LoVo (cell line): Measurements from ENCODE around the gene THSD7B.

ENCODE experiments used
- DNase-seq: peaks from one replicate; pipeline ENCODE4 v3.0.0-alpha.2; 2016; ENCODE audit warnings: low spot score

THSD7B gene

GRCh38 chr2:136801661-136802060 lies 36.3 kb downstream of the THSD7B start:
- DNase-seq, result no peak

- no peak for DNase-seq
These were observed 44.7 kb downstream of the THSD7B start for GRCh38 chr2:136809998-136810397.

GRCh38 chr2:136818839-136819238 lies 53.5 kb downstream of the THSD7B start:
- no peak for DNase-seq

- DNase-seq, result no peak
These were observed 57.9 kb downstream of the THSD7B start for GRCh38 chr2:136823291-136823690.

GRCh38 chr2:136828162-136828561 lies 62.8 kb downstream of the THSD7B start:
- no peak for DNase-seq

GRCh38 chr2:136828774-136829173 lies 63.4 kb downstream of the THSD7B start:
- DNase-seq, result no peak

- no peak for DNase-seq
These were observed 79.2 kb downstream of the THSD7B start for GRCh38 chr2:136844546-136844945.

DNA sequence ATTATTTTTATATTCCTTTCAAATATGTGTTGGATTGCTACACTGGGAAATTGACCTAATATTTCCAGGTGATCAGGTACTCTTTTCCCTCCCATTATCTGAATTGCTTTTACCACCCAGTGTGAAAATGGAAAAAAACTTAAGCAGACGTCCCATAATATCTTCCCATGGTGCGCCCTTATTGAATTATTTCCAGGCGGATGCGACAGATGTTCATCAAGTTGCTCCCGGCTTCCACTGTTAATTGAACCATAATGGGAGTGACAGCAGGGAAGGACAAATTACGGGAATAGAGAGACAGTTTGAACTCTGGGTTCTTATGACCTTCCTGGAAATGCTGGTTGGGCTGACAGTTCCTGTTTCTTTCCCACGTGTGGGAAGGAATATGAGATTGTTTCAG lies 93.3 kb downstream of the THSD7B start:
- no peak for DNase-seq

GRCh38 chr2:136860443-136860958 lies 95.2 kb downstream of the THSD7B start:
- DNase-seq, result no peak

DNA sequence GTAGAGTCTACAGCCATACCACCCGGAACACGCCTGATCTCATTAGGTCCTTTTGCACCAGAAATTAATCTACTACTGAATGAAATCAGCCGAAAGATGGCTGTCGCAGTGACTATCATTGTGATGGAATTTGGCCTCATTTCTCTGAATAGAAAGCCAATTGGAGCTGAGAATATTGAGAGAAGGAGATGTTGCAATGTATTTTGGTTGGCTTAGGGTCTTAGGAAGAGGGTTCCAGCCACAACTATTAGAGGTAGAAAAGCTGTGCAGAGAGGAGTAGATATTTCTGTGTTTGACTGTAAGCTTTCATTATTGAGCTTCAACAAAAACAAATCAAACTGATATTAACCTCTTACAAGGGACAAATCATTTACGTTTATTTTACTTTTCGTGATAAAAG lies 98.1 kb downstream of the THSD7B start:
- no peak for DNase-seq

DNA sequence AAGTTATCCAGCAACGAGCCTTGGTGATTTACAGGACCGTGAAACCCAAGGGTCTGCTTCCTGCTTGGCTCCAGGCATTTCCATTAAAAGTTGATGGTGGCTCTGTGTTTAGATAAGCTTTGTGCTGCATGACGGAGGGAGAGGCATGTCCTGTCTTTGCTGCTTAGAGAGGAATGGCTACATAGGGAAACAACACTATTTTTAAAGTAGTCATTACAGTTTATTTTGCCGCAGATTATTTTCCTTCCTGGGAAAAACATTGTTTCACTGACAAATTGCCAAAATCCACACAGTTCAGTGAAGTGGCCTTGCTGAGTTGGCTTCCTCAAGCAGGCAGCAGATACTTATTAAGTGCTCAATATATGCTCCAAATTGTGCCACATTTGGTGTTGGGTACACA lies 98.5 kb downstream of the THSD7B start:
- no peak for DNase-seq

DNA sequence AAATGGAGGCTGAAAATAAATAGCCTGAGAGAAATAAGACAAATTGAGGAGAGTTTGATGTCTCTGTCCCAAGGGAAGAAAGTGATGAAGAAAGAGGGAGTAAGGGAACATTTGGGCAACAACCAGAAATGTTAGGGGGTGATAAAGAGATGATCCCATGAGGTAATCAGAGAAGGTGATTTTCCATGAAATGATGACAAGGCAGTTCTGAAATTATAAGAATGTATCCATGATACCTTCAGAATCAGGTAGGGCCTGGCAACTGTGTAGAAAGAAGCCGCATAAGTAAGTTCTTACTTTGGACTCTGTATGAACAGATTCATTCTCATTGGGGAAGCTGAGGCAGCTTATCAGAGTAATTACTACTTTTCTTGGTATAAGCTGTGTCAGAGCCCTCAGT lies 106.1 kb downstream of the THSD7B start:
- DNase-seq, result no peak

GRCh38 chr2:136874258-136874657 lies 108.9 kb downstream of the THSD7B start:
- DNase-seq, result no peak

- no peak for DNase-seq
These were observed 125.8 kb downstream of the THSD7B start for GRCh38 chr2:136891100-136891499.

GRCh38 chr2:136894007-136894634 lies 128.8 kb downstream of the THSD7B start:
- DNase-seq, result no peak

GRCh38 chr2:136901732-136902131 lies 136.4 kb downstream of the THSD7B start:
- no peak for DNase-seq

DNA sequence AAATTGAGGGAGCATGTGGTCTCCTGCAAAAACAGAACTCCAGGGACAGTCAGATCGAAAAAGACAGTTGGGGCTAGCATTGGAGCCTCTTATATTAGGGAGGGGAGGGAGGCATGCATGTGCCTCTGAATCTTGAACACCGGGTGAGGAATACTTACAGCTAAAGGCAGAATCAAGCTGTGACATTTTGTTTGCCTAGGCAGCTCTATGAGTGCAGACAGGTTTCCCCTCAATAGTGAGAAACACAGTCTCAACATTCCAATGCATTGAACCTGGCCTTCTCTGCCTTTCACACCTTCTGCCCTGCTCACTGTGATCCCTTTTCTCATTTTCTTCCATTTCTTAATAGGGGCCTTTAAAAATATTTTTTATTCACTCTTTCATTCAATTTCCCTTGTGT lies 140.4 kb downstream of the THSD7B start:
- no peak for DNase-seq

DNA sequence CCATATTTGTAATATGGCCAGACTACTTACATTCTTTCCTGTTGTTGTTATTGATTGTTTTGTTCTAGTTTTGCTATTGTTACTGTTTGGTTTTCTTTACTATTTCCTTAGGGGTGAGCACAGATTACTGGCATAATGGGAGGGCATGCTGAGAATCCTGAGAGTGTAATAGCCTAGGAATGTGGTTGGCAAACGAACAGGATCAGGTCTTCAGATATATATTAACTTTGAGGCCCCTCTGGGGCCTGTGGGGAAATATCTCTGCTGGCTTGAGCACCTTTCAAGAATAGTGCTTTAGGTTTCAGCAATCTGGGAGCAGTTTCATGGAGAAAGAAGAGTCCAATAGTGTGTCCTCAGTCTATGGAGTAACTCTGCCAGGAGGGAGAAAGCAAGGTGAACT lies 144.4 kb downstream of the THSD7B start:
- DNase-seq, result no peak

DNA sequence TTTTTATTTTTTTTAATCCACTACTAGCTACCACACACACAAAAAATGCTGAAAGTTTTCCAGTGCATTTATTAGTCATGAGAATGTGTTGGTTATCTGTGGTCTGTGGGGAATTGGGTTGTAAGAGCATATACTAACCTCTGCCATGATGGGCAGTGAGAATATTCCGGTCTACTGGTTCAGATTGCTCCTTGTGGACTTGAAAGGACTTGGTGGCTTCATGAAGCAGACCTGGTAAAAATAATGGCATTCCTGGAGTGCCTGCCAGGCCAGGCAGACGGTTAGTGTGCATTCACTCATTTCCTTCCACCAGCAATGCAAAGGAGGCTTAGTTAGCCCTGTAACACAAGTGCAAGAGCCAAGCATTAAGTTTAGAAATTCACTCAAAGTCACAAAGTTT lies 150.8 kb downstream of the THSD7B start:
- no peak for DNase-seq

- no peak for DNase-seq
These were observed 152.1 kb downstream of the THSD7B start for GRCh38 chr2:136917411-136917881.

DNA sequence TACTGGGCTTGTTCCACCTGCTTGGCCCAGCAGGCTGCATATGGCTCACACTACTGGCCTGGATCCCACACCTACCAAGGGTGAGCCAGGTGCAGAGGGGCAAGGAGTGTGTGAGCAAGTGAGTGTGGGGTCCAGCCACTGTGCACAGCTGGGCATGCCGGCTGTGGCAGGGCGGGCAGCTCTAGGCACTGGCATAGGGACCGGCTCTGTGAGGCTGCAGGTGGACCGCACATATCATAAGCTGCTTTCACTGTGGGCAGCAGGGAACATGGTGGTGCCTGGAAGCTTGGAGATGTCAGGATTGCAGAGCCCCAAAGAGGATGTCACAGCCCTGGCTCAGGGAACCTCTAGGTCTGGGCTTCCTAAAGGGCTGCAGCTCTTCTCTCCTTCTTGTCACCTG lies 154.3 kb downstream of the THSD7B start:
- no peak for DNase-seq

DNA sequence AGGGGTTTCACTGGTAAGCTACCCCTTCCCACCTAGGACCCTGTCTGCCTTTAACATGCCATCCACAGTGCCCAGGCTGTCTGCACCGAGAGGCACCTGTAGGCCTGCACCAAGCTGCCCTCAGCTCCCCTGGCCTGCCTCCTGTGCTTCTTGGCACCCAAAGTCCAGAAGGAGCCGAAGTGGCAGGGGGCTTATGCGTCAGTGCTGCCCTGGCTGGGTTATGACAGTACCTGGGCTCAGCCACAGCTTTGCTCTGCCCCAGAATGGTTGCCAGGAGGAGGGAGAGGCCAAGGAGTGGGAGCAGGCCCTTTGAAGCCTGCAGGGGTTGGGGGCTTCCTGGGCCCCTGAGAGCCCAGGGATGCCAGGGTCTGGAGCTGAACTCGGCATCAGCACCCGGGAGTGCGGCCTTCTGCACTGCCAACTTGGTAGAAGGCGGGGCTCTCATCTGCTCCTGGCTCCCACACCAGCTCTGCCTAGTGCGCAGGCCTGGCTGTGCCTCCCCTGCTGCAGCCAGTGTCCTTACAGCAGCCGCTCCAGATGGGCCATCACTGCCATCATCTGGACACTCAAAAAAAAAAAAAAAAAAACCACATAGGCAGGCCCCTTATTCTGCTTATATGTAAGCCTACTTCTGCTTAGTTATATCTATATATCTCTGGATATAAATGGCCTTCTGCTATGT lies 155.4 kb downstream of the THSD7B start:
- no peak for DNase-seq

GRCh38 chr2:136927156-136927555 lies 161.8 kb downstream of the THSD7B start:
- DNase-seq, result no peak

DNA sequence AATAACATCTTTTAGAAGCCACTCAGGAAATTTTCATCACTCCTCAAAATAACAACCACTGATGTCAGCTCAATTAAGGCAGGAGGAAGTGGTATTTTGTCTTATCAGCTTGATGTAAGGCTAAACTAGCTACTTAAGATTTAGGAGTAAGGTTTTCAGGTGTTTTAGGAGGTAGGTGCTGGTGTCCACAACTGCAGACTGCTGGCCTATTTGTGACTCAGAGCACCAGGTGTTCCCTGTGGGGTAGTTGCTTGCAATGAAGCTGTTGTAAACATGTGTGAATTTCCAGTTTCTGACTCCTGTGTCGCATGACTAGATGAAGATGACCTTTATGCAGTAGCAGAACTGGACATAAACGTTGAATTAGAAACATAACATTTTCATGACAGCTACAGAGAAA lies 164.2 kb downstream of the THSD7B start:
- no peak for DNase-seq
